GM18868 (cell line): ENCODE data around the gene PSMG2.
"Not testable (repeated sequence)": the region's sequence is repeated elsewhere in the genome, so short reads cannot be mapped to it uniquely, and the experiment has no call there.

Experiments used
- ATAC-seq: cut with Tn5 transposase; IDR thresholded peaks from one replicate; pipeline ENCODE4 v1.9.1; 2021; ENCODE audit warnings: mild to moderate bottlenecking, moderate library complexity; ENCODE audit not compliant: unreplicated experiment

Gene PSMG2

GRCh38 chr18:12721495-12722275, 18.8 kb downstream of the PSMG2 start:
- no peak for ATAC-seq

GRCh38 chr18:12722731-12723130, 19.9 kb downstream of the PSMG2 start:
- ATAC-seq: no peak

- ATAC-seq: no peak
Observed at GRCh38 chr18:12726331-12726730, 23.5 kb downstream of the PSMG2 start.

- ATAC-seq: no peak
Observed at GRCh38 chr18:12726774-12727550, 24.1 kb downstream of the PSMG2 start.

GRCh38 chr18:12737243-12737902, 34.5 kb downstream of the PSMG2 start:
- ATAC-seq: no peak

- no peak for ATAC-seq
Observed at GRCh38 chr18:12741351-12741750, 38.5 kb downstream of the PSMG2 start.

- ATAC-seq: no peak
Observed at GRCh38 chr18:12742453-12742852, 39.6 kb downstream of the PSMG2 start.

GRCh38 chr18:12744103-12744502, 41.3 kb downstream of the PSMG2 start:
- ATAC-seq: no peak

- ATAC-seq: no peak
Observed at GRCh38 chr18:12745095-12745795, 42.4 kb downstream of the PSMG2 start.

- no peak for ATAC-seq
Observed at GRCh38 chr18:12747530-12748315, 44.9 kb downstream of the PSMG2 start.

- ATAC-seq: no peak
Observed at GRCh38 chr18:12748671-12749070, 45.8 kb downstream of the PSMG2 start.

- ATAC-seq: no peak
Observed at GRCh38 chr18:12749121-12749520, 46.3 kb downstream of the PSMG2 start.

GRCh38 chr18:12750076-12750714, 47.4 kb downstream of the PSMG2 start:
- no peak for ATAC-seq

- ATAC-seq: no peak
Observed at GRCh38 chr18:12750715-12751502, 48.1 kb downstream of the PSMG2 start.

GRCh38 chr18:12751503-12751884, 48.7 kb downstream of the PSMG2 start:
- ATAC-seq: no peak

GRCh38 chr18:12751891-12752290, 49.0 kb downstream of the PSMG2 start:
- no peak for ATAC-seq

GRCh38 chr18:12754511-12754910, 51.7 kb downstream of the PSMG2 start:
- no peak for ATAC-seq

GRCh38 chr18:12755606-12756005, 52.8 kb downstream of the PSMG2 start:
- not testable (repeated sequence) for ATAC-seq

- not testable (repeated sequence) for ATAC-seq
Observed at GRCh38 chr18:12756619-12757239, 53.9 kb downstream of the PSMG2 start.
